A549 (cell line): ENCODE measurements around the gene SLC26A6. TPM values are rescaled to one million over a fixed set of nuclear protein-coding genes. Genes with fewer than 3 reads are reported as not detected.

ENCODE experiments used
- ATAC-seq, 2 experiments: fragments of 200-7000 bp in 1 of 2; fragments of >200 bp in 1 of 2; cut with Nextera tagmentation in 1 of 2; cut with Tn5 transposase in 1 of 2; 3 replicates each; pipeline versions ENCODE4 v1.8.0 to v1.9.1; 2018 to 2020; ENCODE audit warnings: mild to moderate bottlenecking in 1 of 2, moderate library complexity in 1 of 2
- CTCF ChIA-PET: fragments of 300-600 bp; sonication (Branson Sonifier 250); formaldehyde crosslinking; extraction: SDS; loops from one replicate; lab custom pipeline; 2021; ENCODE audit warnings: antibody characterized with exemption, inconsistent platforms; lab: Yijun Ruan, JAX
- POLR2A ChIA-PET: fragments of 350-600 bp; formaldehyde crosslinking; extraction: SDS; loops from one replicate; lab custom pipeline; 2021; ENCODE audit warnings: antibody characterized with exemption, inconsistent platforms; lab: Yijun Ruan, JAX
- DNase-seq, 2 experiments: peaks; one replicate each; pipeline versions ENCODE4 v3.0.0 to v3.0.0-alpha.2; 2011 to 2016; ENCODE audit warnings: low read depth in 1 of 2, low spot score in 1 of 2
- FAIRE-seq: peaks from 2 replicates; lab custom pipeline; 2011; peaks lifted over from hg19 to GRCh38; lab: Jason Lieb, UNC
- H3K27ac ChIP-seq, 2 experiments: fragments of >200 bp; sonication (Bioruptor Twin); formaldehyde crosslinking; 3 replicates each; pipeline ENCODE4 v1.5.1; 2016 to 2017
- H3K4me1 ChIP-seq: fragments of >200 bp; sonication (Bioruptor Twin); formaldehyde crosslinking; 3 replicates; pipeline ENCODE4 v1.6.1; 2016
- H3K4me2 ChIP-seq: fragments of >200 bp; sonication (Bioruptor Twin); formaldehyde crosslinking; 3 replicates; pipeline ENCODE4 v1.6.1; 2016
- H3K4me3 ChIP-seq: fragments of >200 bp; sonication (Bioruptor Twin); formaldehyde crosslinking; 3 replicates; pipeline ENCODE4 v1.5.1; 2016
- H3K9me3 ChIP-seq: fragments of >200 bp; sonication (Bioruptor Twin); formaldehyde crosslinking; 3 replicates; pipeline ENCODE4 v1.6.1; 2016
- CBX2 ChIP-seq: fragments of 200-600 bp; sonication (generic); IDR thresholded peaks from 2 replicates; pipeline ENCODE4 v1.6.1; 2016; ENCODE audit warnings: low read depth, mild to moderate bottlenecking, borderline replicate concordance
- CEBPB ChIP-seq, 2 experiments: fragments of >200 bp in 1 of 2; sonication (Bioruptor Twin) in 1 of 2; formaldehyde crosslinking in 1 of 2; IDR thresholded peaks; 2 replicates each; pipeline ENCODE4 v1.6.1; 2012 to 2016
- CHD4 ChIP-seq: fragments of 200-600 bp; sonication (generic); IDR thresholded peaks from 2 replicates; pipeline ENCODE4 v1.6.1; 2016; ENCODE audit warnings: antibody characterized with exemption, mild to moderate bottlenecking, borderline replicate concordance
- EP300 ChIP-seq, 2 experiments: fragments of >200 bp; sonication (Bioruptor Twin); formaldehyde crosslinking; IDR thresholded peaks; 2 replicates in 1 of 2; 3 replicates in 1 of 2; pipeline ENCODE4 v1.6.1; 2016 to 2017
- GATA3 ChIP-seq: IDR thresholded peaks from 2 replicates; pipeline ENCODE4 v1.6.1; 2012; ENCODE audit warnings: borderline replicate concordance
- HOXA7 ChIP-seq: fragments of 250-450 bp; sonication (Bioruptor Pico); IDR thresholded peaks from 2 replicates; pipeline ENCODE4 v1.5.0; 2020; ENCODE audit warnings: mild to moderate bottlenecking, moderate library complexity
- KDM5A ChIP-seq: fragments of 200-600 bp; sonication (generic); IDR thresholded peaks from 2 replicates; pipeline ENCODE4 v1.6.1; 2016; ENCODE audit warnings: antibody characterized with exemption, mild to moderate bottlenecking
- MAFK ChIP-seq: fragments of 450-650 bp; IDR thresholded peaks from 2 replicates; pipeline ENCODE4 v1.6.1; 2014; ENCODE audit not compliant: partially characterized antibody
- MYC ChIP-seq: IDR thresholded peaks from 2 replicates; pipeline ENCODE4 v1.6.1; 2012; ENCODE audit warnings: mild to moderate bottlenecking, inconsistent platforms, low read length, improper control_type of control experiment, borderline replicate concordance
- NFE2L2 ChIP-seq: fragments of 150-350 bp; conservative IDR thresholded peaks from 2 replicates; pipeline ENCODE4 v1.6.1; 2014; ENCODE audit warnings: low read length
- PBX3 ChIP-seq: IDR thresholded peaks from 2 replicates; pipeline ENCODE4 v1.6.1; 2012
- PHF8 ChIP-seq: fragments of 200-600 bp; sonication (generic); IDR thresholded peaks from 2 replicates; pipeline ENCODE4 v1.6.1; 2016; ENCODE audit warnings: low read depth, mild to moderate bottlenecking, antibody characterized with exemption, moderate library complexity, borderline replicate concordance
- POLR2A ChIP-seq: IDR thresholded peaks from 2 replicates; pipeline ENCODE4 v1.6.1; 2012; ENCODE audit warnings: mild to moderate bottlenecking, low read length
- RAD21 ChIP-seq, 2 experiments: fragments of >200 bp in 1 of 2; sonication (Bioruptor Twin) in 1 of 2; formaldehyde crosslinking in 1 of 2; IDR thresholded peaks in 1 of 2; conservative IDR thresholded peaks in 1 of 2; 2 replicates in 1 of 2; 3 replicates in 1 of 2; pipeline ENCODE4 v1.6.1; 2012 to 2018; ENCODE audit warnings: inconsistent platforms in 1 of 2
- RCOR1 ChIP-seq: fragments of 150-350 bp; IDR thresholded peaks from 2 replicates; pipeline ENCODE4 v1.6.1; 2014; ENCODE audit warnings: antibody characterized with exemption, low read length, low read depth
- SMC3 ChIP-seq: fragments of >200 bp; sonication (Bioruptor Twin); formaldehyde crosslinking; IDR thresholded peaks from 3 replicates; pipeline ENCODE4 v1.6.1; 2018; ENCODE audit warnings: inconsistent platforms
- SREBF2 ChIP-seq: fragments of 450-650 bp; IDR thresholded peaks from 2 replicates; pipeline ENCODE4 v1.6.1; 2014; ENCODE audit warnings: mild to moderate bottlenecking, moderate library complexity
- TFCP2L1 ChIP-seq: fragments of 250-450 bp; sonication (Bioruptor Pico); IDR thresholded peaks from 2 replicates; pipeline ENCODE4 v1.5.0; 2021; ENCODE audit warnings: mild to moderate bottlenecking
- TP53 ChIP-seq: fragments of 250-450 bp; sonication (Bioruptor Pico); IDR thresholded peaks from 2 replicates; pipeline ENCODE4 v1.5.0; 2021; ENCODE audit warnings: mild to moderate bottlenecking, moderate library complexity
- WGBS: methylation state at CpG from one replicate; pipeline ENCODE4 v1.1.6; 2017; ENCODE audit errors: missing lambda C conversion rate; 5-methylcytosine and 5-hydroxymethylcytosine counted together
- polyA plus RNA-seq, 4 experiments: library from polyadenylated mRNA; depleted of rRNA in 3 of 4; stranded (reverse); fragments of >200 nt; fragmentation: RNase III in 1 of 4; extraction: RNeasy Plus Mini Kit Qiagen cat#74134 plus additional on column Dnase treatment in 1 of 4; gene quantifications; 2 replicates in 3 of 4; 3 replicates in 1 of 4; pipeline ENCODE4 v1.2.3, GENCODE V29; 2011 to 2017
- TF ChIP-seq, protein P1 (sequence below): fragments of >200 bp; sonication (Bioruptor Twin); formaldehyde crosslinking; IDR thresholded peaks from 2 replicates; pipeline ENCODE4 v1.6.1; 2016
- TF ChIP-seq, protein P2 (sequence below): fragments of 450-650 bp; IDR thresholded peaks from 2 replicates; pipeline ENCODE4 v1.6.1; 2014; ENCODE audit warnings: antibody characterized with exemption

The SLC26A6 gene
- polyA plus RNA-seq, 2 of the 4 experiments (the other 2 are of a cell fraction), result 12.5 to 25.5 TPM

GRCh38 chr3:48631516-48632448 lies 3.5 kb downstream of the SLC26A6 start:
- H3K4me2 ChIP-seq, result no peak overlapping the region
- POLR2A ChIA-PET, result no interaction called here
- peaks cover 16% of the 10 kb centered on the region for H3K4me1 ChIP-seq
- TF ChIP-seq CHD4 (no peak), TFCP2L1 (no peak), CBX2 (no peak), NFE2L2 (no peak), MYC (no peak), PBX3 (no peak), RAD21 (conservative IDR thresholded peaks at IDR 0.05 in 1 of 2, IDR thresholded peaks at IDR 0.05 in 1 of 2) (no peak), RCOR1 (no peak), KDM5A (no peak), GATA3 (no peak), SMC3 (no peak), PHF8 (no peak), CEBPB (IDR thresholded peaks at IDR 0.05) (no peak), HOXA7 (CRISPR knock-in tag) (no peak), TP53 (no peak), EP300 (IDR thresholded peaks at IDR 0.05) (no peak), SREBF2 (no peak)
- TF ChIP-seq, protein P1, sequence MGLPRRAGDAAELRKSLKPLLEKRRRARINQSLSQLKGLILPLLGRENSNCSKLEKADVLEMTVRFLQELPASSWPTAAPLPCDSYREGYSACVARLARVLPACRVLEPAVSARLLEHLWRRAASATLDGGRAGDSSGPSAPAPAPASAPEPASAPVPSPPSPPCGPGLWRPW, result no peak
- TF ChIP-seq, protein P2, sequence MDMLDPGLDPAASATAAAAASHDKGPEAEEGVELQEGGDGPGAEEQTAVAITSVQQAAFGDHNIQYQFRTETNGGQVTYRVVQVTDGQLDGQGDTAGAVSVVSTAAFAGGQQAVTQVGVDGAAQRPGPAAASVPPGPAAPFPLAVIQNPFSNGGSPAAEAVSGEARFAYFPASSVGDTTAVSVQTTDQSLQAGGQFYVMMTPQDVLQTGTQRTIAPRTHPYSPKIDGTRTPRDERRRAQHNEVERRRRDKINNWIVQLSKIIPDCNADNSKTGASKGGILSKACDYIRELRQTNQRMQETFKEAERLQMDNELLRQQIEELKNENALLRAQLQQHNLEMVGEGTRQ, result no peak
- DNase-seq, result no peak
- H3K9me3 ChIP-seq, result no peaks in the 10 kb centered on the region
- ATAC-seq, result no peak
- no peak for FAIRE-seq
- H3K27ac ChIP-seq, result no peak overlapping the region
- WGBS, result 96% methylated on average over 16 of the region's 22 CpGs
- CTCF ChIA-PET, result interaction anchor here (0.6 to 1.5 kb wide), 3 partner anchors 33 to 53 kb away, joined by 3 to 5 read pairs (median 4); no protein-coding TSS in a partner anchor
- H3K4me3 ChIP-seq, result no peak overlapping the region

DNA sequence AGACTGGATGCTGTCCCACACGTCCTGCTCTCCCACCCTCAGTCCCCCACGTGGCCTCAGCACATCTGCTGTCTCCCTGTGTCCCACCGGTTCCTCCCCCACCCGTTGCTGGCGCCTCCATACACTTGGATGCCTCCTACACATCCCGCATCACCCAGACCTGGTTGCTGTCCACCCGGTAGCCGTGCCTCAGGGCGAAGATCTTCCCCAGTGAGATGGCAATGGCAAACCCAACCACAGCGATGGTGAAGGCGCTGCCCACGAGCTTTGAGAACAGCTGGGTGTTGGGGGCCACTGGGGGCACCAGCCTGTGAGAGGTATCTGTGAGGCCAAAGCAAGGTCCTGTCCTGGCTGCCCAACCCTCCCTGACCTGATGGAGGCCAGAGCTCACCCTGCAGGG lies 4.4 kb downstream of the SLC26A6 start:
- H3K4me2 ChIP-seq, result no peak overlapping the region
- peaks cover 8% of the 10 kb centered on the region for H3K4me1 ChIP-seq
- no peak overlapping the region for H3K27ac ChIP-seq
- TF ChIP-seq RAD21 (conservative IDR thresholded peaks at IDR 0.05 in 1 of 2, IDR thresholded peaks at IDR 0.05 in 1 of 2) (no peak), MAFK (no peak), POLR2A (no peak)
- TF ChIP-seq, protein P2, result no peak
- no peak overlapping the region for H3K4me3 ChIP-seq
- 96% methylated on average over 8 of the region's 12 CpGs for WGBS
- POLR2A ChIA-PET, result no interaction called here
- no peak for DNase-seq
- no peak for ATAC-seq
- CTCF ChIA-PET, result interaction anchor here (0.6 to 1.5 kb wide), 3 partner anchors 32 to 74 kb away, joined by 4 to 5 read pairs (median 4); no protein-coding TSS in a partner anchor
- no peak for FAIRE-seq
- H3K9me3 ChIP-seq, result no peaks in the 10 kb centered on the region
